ENCODE results near the gene ZNF429. TPM values are rescaled to one million over a fixed set of nuclear protein-coding genes. Genes with fewer than 3 reads are reported as not detected.

ZNF429 gene
- total RNA-seq, 1 experiment from 2014 or later = 8.3 TPM

DNA sequence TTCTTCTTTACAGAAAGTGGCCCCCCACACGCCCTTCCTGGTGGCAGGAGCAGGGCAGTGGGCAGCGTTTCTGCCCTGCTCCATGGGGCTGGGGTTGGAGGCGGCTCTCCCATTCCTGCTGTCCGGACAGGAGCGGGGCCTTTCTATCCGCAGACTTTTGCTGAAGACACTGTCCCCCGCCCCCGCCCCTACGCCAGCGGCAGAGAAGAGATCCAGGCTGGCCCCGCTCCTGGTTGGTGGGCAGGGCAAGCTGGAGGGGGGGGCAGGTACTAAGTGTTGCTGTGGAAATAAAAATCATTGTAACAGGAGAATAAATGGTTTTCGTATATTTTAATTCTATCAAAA is 81.7 kb downstream of the ZNF429 start:
- no peaks in the 10 kb centered on the region for H3K27me3 ChIP-seq (ENCODE audit: control insufficient read depth, insufficient read depth, low read length)
- no peak overlapping the region for H3K27ac ChIP-seq (ENCODE audit: low read length)
- no peak for DNase-seq (ENCODE audit: low read depth, low spot score)
- in situ Hi-C loops (cut with HindIII; ENCODE audit: low pct_unique_long_range_greater_than_20kb, low sequenced_read_pairs) = no loop called here
- ChIA-PET CTCF (no interaction called here), POLR2A (no interaction called here)
- TF ChIP-seq, protein P1, sequence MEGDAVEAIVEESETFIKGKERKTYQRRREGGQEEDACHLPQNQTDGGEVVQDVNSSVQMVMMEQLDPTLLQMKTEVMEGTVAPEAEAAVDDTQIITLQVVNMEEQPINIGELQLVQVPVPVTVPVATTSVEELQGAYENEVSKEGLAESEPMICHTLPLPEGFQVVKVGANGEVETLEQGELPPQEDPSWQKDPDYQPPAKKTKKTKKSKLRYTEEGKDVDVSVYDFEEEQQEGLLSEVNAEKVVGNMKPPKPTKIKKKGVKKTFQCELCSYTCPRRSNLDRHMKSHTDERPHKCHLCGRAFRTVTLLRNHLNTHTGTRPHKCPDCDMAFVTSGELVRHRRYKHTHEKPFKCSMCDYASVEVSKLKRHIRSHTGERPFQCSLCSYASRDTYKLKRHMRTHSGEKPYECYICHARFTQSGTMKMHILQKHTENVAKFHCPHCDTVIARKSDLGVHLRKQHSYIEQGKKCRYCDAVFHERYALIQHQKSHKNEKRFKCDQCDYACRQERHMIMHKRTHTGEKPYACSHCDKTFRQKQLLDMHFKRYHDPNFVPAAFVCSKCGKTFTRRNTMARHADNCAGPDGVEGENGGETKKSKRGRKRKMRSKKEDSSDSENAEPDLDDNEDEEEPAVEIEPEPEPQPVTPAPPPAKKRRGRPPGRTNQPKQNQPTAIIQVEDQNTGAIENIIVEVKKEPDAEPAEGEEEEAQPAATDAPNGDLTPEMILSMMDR (IDR thresholded peaks at IDR 0.05) = no peak
- no peak for TF ChIP-seq TCF7L2 (IDR thresholded peaks at IDR 0.05; ENCODE audit: low read depth, low read length)
- no peak for TF ChIP-seq POLR2AphosphoS5 (IDR thresholded peaks at IDR 0.05; ENCODE audit: low read depth, low read length)
- TF ChIP-seq, protein P2, sequence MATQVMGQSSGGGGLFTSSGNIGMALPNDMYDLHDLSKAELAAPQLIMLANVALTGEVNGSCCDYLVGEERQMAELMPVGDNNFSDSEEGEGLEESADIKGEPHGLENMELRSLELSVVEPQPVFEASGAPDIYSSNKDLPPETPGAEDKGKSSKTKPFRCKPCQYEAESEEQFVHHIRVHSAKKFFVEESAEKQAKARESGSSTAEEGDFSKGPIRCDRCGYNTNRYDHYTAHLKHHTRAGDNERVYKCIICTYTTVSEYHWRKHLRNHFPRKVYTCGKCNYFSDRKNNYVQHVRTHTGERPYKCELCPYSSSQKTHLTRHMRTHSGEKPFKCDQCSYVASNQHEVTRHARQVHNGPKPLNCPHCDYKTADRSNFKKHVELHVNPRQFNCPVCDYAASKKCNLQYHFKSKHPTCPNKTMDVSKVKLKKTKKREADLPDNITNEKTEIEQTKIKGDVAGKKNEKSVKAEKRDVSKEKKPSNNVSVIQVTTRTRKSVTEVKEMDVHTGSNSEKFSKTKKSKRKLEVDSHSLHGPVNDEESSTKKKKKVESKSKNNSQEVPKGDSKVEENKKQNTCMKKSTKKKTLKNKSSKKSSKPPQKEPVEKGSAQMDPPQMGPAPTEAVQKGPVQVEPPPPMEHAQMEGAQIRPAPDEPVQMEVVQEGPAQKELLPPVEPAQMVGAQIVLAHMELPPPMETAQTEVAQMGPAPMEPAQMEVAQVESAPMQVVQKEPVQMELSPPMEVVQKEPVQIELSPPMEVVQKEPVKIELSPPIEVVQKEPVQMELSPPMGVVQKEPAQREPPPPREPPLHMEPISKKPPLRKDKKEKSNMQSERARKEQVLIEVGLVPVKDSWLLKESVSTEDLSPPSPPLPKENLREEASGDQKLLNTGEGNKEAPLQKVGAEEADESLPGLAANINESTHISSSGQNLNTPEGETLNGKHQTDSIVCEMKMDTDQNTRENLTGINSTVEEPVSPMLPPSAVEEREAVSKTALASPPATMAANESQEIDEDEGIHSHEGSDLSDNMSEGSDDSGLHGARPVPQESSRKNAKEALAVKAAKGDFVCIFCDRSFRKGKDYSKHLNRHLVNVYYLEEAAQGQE (IDR thresholded peaks at IDR 0.05; ENCODE audit: insufficient read depth in 1 of 2, low read depth in 2 of 2, low read length in 1 of 2) = no peak
- no peak for TF ChIP-seq SIN3A (IDR thresholded peaks at IDR 0.05; ENCODE audit: borderline replicate concordance, insufficient read depth, low read depth, low read length)
- H3K4me1 ChIP-seq (ENCODE audit: control insufficient read depth, insufficient read depth, low read length) = no peaks in the 10 kb centered on the region
- no peak overlapping the region; a peak in 1 of 4 replicates for H3K4me3 ChIP-seq (ENCODE audit: low read depth in 2 of 2, low read length in 2 of 2)
- intact Hi-C loops (cut with micrococcal nuclease; ENCODE audit: unreplicated experiment) = no loop called here
- no peaks in the 10 kb centered on the region for H3K9me3 ChIP-seq (ENCODE audit: control insufficient read depth, insufficient read depth, low read depth, low read length)
- H3K36me3 ChIP-seq (ENCODE audit: control insufficient read depth, insufficient read depth, low read length) = no peaks in the 10 kb centered on the region
- no peak for ATAC-seq
- no TSS peak for BruUV-seq (replicated peaks)

DNA sequence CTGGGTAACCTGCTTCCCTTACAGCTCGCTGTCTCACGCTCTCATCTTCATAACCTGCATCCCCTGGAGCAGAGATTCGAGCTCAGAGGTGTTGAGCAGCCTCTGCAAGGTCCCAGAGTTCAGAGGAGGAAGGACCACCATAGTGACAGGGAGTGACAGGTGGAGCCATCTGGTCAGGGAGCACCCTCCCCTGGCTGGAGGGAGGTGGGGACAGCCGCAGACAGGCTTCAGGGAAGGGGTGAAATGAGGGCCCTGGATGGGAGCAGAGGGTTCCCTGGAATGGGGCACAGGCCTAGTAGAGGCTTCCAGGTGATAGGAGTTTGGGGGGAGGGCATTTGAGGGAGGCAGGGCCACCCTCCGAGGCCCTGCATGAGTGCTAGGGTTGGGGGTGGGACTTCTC is 82.1 kb downstream of the ZNF429 start:
- ATAC-seq = no peak
- in situ Hi-C loops (cut with HindIII; ENCODE audit: low pct_unique_long_range_greater_than_20kb, low sequenced_read_pairs) = no loop called here
- no peak for DNase-seq (ENCODE audit: low read depth, low spot score)
- Histone ChIP-seq H3K4me1 (ENCODE audit: control insufficient read depth, insufficient read depth, low read length) (no peaks in the 10 kb centered on the region), H3K27ac (ENCODE audit: low read length) (no peak overlapping the region), H3K9me3 (ENCODE audit: control insufficient read depth, insufficient read depth, low read depth, low read length) (no peaks in the 10 kb centered on the region), H3K4me3 (ENCODE audit: low read depth in 2 of 2, low read length in 2 of 2) (no peak overlapping the region), H3K36me3 (ENCODE audit: control insufficient read depth, insufficient read depth, low read length) (no peaks in the 10 kb centered on the region), H3K27me3 (ENCODE audit: control insufficient read depth, insufficient read depth, low read length) (no peaks in the 10 kb centered on the region)
- no TSS peak for BruUV-seq (replicated peaks)
- TF ChIP-seq POLR2AphosphoS5 (IDR thresholded peaks at IDR 0.05; ENCODE audit: low read depth, low read length) (no peak), TCF7L2 (IDR thresholded peaks at IDR 0.05; ENCODE audit: low read depth, low read length) (no peak), SIN3A (IDR thresholded peaks at IDR 0.05; ENCODE audit: borderline replicate concordance, insufficient read depth, low read depth, low read length) (no peak)
- TF ChIP-seq, protein P2 (IDR thresholded peaks at IDR 0.05; ENCODE audit: insufficient read depth in 1 of 2, low read depth in 2 of 2, low read length in 1 of 2) = no peak
- TF ChIP-seq, protein P1 (IDR thresholded peaks at IDR 0.05) = no peak
- intact Hi-C loops (cut with micrococcal nuclease; ENCODE audit: unreplicated experiment) = no loop called here
- CTCF ChIA-PET = no interaction called here
- POLR2A ChIA-PET = no interaction called here

Measured in Panc1 (cell line).